SK-N-SH (cell line): Measurements from ENCODE around the gene CENPP. TPM values are rescaled to one million over a fixed set of nuclear protein-coding genes. Genes with fewer than 3 reads are reported as not detected.

ENCODE experiments used
- CTCF ChIA-PET: fragments of 300-600, 350-600 bp; formaldehyde crosslinking; extraction: SDS; loops from one replicate; lab custom pipeline; 2021; lab: Yijun Ruan, JAX
- POLR2A ChIA-PET: fragments of 350-600 bp; sonication (Branson Sonifier 250); formaldehyde crosslinking; extraction: SDS; loops from one replicate; lab custom pipeline; 2020; ENCODE audit warnings: antibody characterized with exemption, inconsistent platforms; lab: Yijun Ruan, JAX
- DNase-seq: peaks from one replicate; pipeline ENCODE4 v3.0.0; 2012
- H2AFZ ChIP-seq: fragments of 200-600 bp; sonication (generic); 2 replicates; pipeline ENCODE4 v1.8.1; 2016; ENCODE audit warnings: antibody characterized with exemption, mild to moderate bottlenecking, low read depth
- H3F3A ChIP-seq: fragments of 200-600 bp; sonication (generic); replicated peaks from 2 replicates; pipeline ENCODE3; 2016; ENCODE audit warnings: antibody characterized with exemption, mild to moderate bottlenecking; ENCODE audit not compliant: insufficient read depth
- H3K27ac ChIP-seq, 2 experiments: fragments of 200-500 bp in 1 of 2; fragments of 200-600 bp in 1 of 2; sonication (Bioruptor generic) in 1 of 2; sonication (generic), shearing (Covaris generic) in 1 of 2; 2 replicates each; pipeline versions ENCODE4 v1.5.1 to v1.6.1; 2014 to 2016; ENCODE audit warnings: low read depth in 2 of 2, inconsistent platforms in 1 of 2, low read length in 1 of 2, mild to moderate bottlenecking in 1 of 2, mixed read lengths in 1 of 2
- H3K27me3 ChIP-seq: fragments of 200-600 bp; sonication (generic), shearing (Covaris generic); 2 replicates; pipeline ENCODE4 v1.6.1; 2016; ENCODE audit warnings: mixed run types; ENCODE audit not compliant: insufficient read depth
- H3K36me3 ChIP-seq, 2 experiments: fragments of 200-500 bp in 1 of 2; fragments of 200-600 bp in 1 of 2; sonication (Bioruptor generic) in 1 of 2; sonication (generic) in 1 of 2; replicated peaks in 1 of 2; 2 replicates each; pipeline versions ENCODE3 to v1.5.1; 2014 to 2016; ENCODE audit warnings: low read length in 1 of 2, mild to moderate bottlenecking in 1 of 2; ENCODE audit not compliant: insufficient read depth in 2 of 2, control insufficient read depth in 1 of 2
- H3K4me1 ChIP-seq, 2 experiments: fragments of 200-500 bp in 1 of 2; fragments of 200-600 bp in 1 of 2; sonication (Bioruptor generic) in 1 of 2; sonication (generic), shearing (Covaris generic) in 1 of 2; 2 replicates each; pipeline versions ENCODE4 v1.5.1 to v1.6.1; 2014 to 2016; ENCODE audit warnings: low read depth in 1 of 2, low read length in 1 of 2, mixed run types in 1 of 2; ENCODE audit not compliant: insufficient read depth in 2 of 2, control insufficient read depth in 1 of 2
- H3K4me2 ChIP-seq: fragments of 200-600 bp; sonication (generic), shearing (Covaris generic); 2 replicates; pipeline ENCODE4 v1.6.1; 2017; ENCODE audit warnings: mixed run types
- H3K4me3 ChIP-seq, 2 experiments: fragments of 200-500 bp in 1 of 2; fragments of 200-600 bp in 1 of 2; sonication (Bioruptor generic) in 1 of 2; sonication (generic), shearing (Covaris generic) in 1 of 2; 2 replicates each; pipeline versions ENCODE4 v1.5.1 to v1.8.1; 2014 to 2016; ENCODE audit warnings: low read depth in 2 of 2, inconsistent platforms in 1 of 2, low read length in 1 of 2, mild to moderate bottlenecking in 1 of 2, mixed read lengths in 1 of 2, moderate library complexity in 1 of 2
- H3K79me2 ChIP-seq: fragments of 200-600 bp; sonication (generic); 2 replicates; pipeline ENCODE4 v1.8.1; 2017; ENCODE audit warnings: mild to moderate bottlenecking; ENCODE audit not compliant: insufficient read depth
- H3K9ac ChIP-seq: fragments of 200-600 bp; sonication (generic); 2 replicates; pipeline ENCODE4 v1.6.1; 2017; ENCODE audit warnings: mixed run types
- H3K9me2 ChIP-seq: fragments of 200-600 bp; sonication (generic); 2 replicates; pipeline ENCODE4 v1.6.1; 2017; ENCODE audit warnings: mixed run types
- H3K9me3 ChIP-seq: fragments of 200-600 bp; sonication (generic); 2 replicates; pipeline ENCODE4 v1.6.1; 2017; ENCODE audit warnings: mixed run types, mild to moderate bottlenecking, moderate library complexity
- H4K20me1 ChIP-seq: fragments of 200-600 bp; sonication (generic); 2 replicates; pipeline ENCODE4 v1.6.1; 2017; ENCODE audit warnings: mild to moderate bottlenecking, mixed run types; ENCODE audit not compliant: insufficient read depth
- ELF1 ChIP-seq: IDR thresholded peaks from 2 replicates; pipeline ENCODE4 v1.4.0; 2012
- EZH2phosphoT487 ChIP-seq: fragments of 200-600 bp; sonication (generic); IDR thresholded peaks from 2 replicates; pipeline ENCODE4 v1.6.1; 2017; ENCODE audit warnings: low read depth, mixed run types, mild to moderate bottlenecking, antibody characterized with exemption, moderate library complexity, borderline replicate concordance
- IRF3 ChIP-seq: fragments of 150-350 bp; IDR thresholded peaks from 2 replicates; pipeline ENCODE4 v1.6.1; 2016; ENCODE audit warnings: mild to moderate bottlenecking, low read depth, low read length
- JUND ChIP-seq: IDR thresholded peaks from 2 replicates; pipeline ENCODE4 v1.4.0; 2012
- MAX ChIP-seq: IDR thresholded peaks from 2 replicates; pipeline ENCODE4 v1.4.0; 2012; ENCODE audit warnings: low read depth
- MEF2A ChIP-seq: IDR thresholded peaks from 2 replicates; pipeline ENCODE4 v1.4.0; 2012; ENCODE audit warnings: low read depth, borderline replicate concordance
- MXI1 ChIP-seq: IDR thresholded peaks from 2 replicates; pipeline ENCODE4 v1.6.1; 2012; ENCODE audit warnings: mild to moderate bottlenecking, low read depth, low read length, improper control_type of control experiment
- NFIC ChIP-seq: IDR thresholded peaks from 2 replicates; pipeline ENCODE4 v1.4.0; 2012; ENCODE audit warnings: borderline replicate concordance
- RCOR1 ChIP-seq: fragments of 150-350 bp; IDR thresholded peaks from 2 replicates; pipeline ENCODE4 v1.6.1; 2017; ENCODE audit warnings: antibody characterized with exemption, low read length
- REST ChIP-seq: IDR thresholded peaks from 2 replicates; pipeline ENCODE4 v1.6.1; 2012; ENCODE audit warnings: mild to moderate bottlenecking, low read depth, low read length, moderate library complexity
- RFX5 ChIP-seq: IDR thresholded peaks from 2 replicates; pipeline ENCODE4 v1.6.1; 2012; ENCODE audit warnings: mild to moderate bottlenecking, improper control_type of control experiment, low read length
- RXRA ChIP-seq: IDR thresholded peaks from 2 replicates; pipeline ENCODE4 v1.4.0; 2012; ENCODE audit warnings: low read depth, mild to moderate bottlenecking, borderline replicate concordance
- SMC3 ChIP-seq: IDR thresholded peaks from 2 replicates; pipeline ENCODE4 v1.6.1; 2012; ENCODE audit warnings: low read depth, low read length, improper control_type of control experiment
- TCF12 ChIP-seq: IDR thresholded peaks from 2 replicates; pipeline ENCODE4 v1.4.0; 2012
- YY1 ChIP-seq: IDR thresholded peaks from 2 replicates; pipeline ENCODE4 v1.4.0; 2012; ENCODE audit warnings: low read depth, mild to moderate bottlenecking
- ZBTB33 ChIP-seq: IDR thresholded peaks from 2 replicates; pipeline ENCODE4 v1.4.0; 2012; ENCODE audit warnings: low read depth, borderline replicate concordance
- WGBS: methylation state at CpG from one replicate; pipeline ENCODE4 v1.1.6; 2017; ENCODE audit warnings: low lambda C conversion rate; 5-methylcytosine and 5-hydroxymethylcytosine counted together
- polyA plus RNA-seq, 3 experiments: library from polyadenylated mRNA; depleted of rRNA; stranded (reverse); fragments of >200 nt; gene quantifications; 2 replicates each; pipeline ENCODE4 v1.2.3, GENCODE V29; 2012

CENPP gene
- polyA plus RNA-seq, 1 of the 3 experiments (the other 2 are of a cell fraction), result 1.3 TPM

- WGBS, result 100% methylated on average over 2 of the region's 2 CpGs
- TF ChIP-seq NFIC, result no peak
- no peak overlapping the region for H2AFZ ChIP-seq
- H3K36me3 ChIP-seq, result no peaks in the 10 kb centered on the region
- H3K9me2 ChIP-seq, result no peaks in the 10 kb centered on the region
- no peaks in the 10 kb centered on the region for H3K9me3 ChIP-seq
- H3K79me2 ChIP-seq, result no peaks in the 10 kb centered on the region
- no peak for DNase-seq
- no peak overlapping the region for H3K4me3 ChIP-seq
- H3K27ac ChIP-seq, result no peak overlapping the region
- POLR2A ChIA-PET, result no interaction called here
- peaks cover 0 to 3% of the 10 kb centered on the region in 2 experiments; a peak in 2 of 4 replicates for H3K4me1 ChIP-seq
- H3K9ac ChIP-seq, result no peak overlapping the region
- no peak overlapping the region for H3K4me2 ChIP-seq
- no peaks in the 10 kb centered on the region for H3F3A ChIP-seq
- CTCF ChIA-PET, result no interaction called here
- H3K27me3 ChIP-seq, result no peaks in the 10 kb centered on the region
- H4K20me1 ChIP-seq, result no peaks in the 10 kb centered on the region
These were observed 201.6 kb downstream of the CENPP start for GRCh38 chr9:92527291-92527828.

- H3K27ac ChIP-seq, result peak overlapping the region in 1 of 2 experiments; percentile 17; a peak in 2 of 4 replicates
- CTCF ChIA-PET, result no interaction called here
- H3K27me3 ChIP-seq, result no peaks in the 10 kb centered on the region
- H3K9ac ChIP-seq, result no peak overlapping the region
- no peak for TF ChIP-seq SMC3
- TF ChIP-seq MAX, result no peak
- TF ChIP-seq ELF1, result no peak
- TF ChIP-seq IRF3, result no peak
- no peak for TF ChIP-seq MEF2A
- no peak for TF ChIP-seq EZH2phosphoT487
- no peak for DNase-seq
- H3K9me2 ChIP-seq, result no peaks in the 10 kb centered on the region
- 94% methylated on average over 4 of the region's 4 CpGs for WGBS
- POLR2A ChIA-PET, result no interaction called here
- H3K79me2 ChIP-seq, result no peaks in the 10 kb centered on the region
- H2AFZ ChIP-seq, result no peak overlapping the region
- H3K9me3 ChIP-seq, result no peaks in the 10 kb centered on the region
- no peaks in the 10 kb centered on the region for H3K36me3 ChIP-seq
- H3F3A ChIP-seq, result no peaks in the 10 kb centered on the region
- peaks cover 0 to 3% of the 10 kb centered on the region in 2 experiments; a peak in 2 of 4 replicates for H3K4me1 ChIP-seq
- no peak overlapping the region for H3K4me3 ChIP-seq
- no peak overlapping the region for H3K4me2 ChIP-seq
- H4K20me1 ChIP-seq, result no peaks in the 10 kb centered on the region
These were observed 202.2 kb downstream of the CENPP start for GRCh38 chr9:92527832-92528521.

GRCh38 chr9:92528522-92528849 is 202.7 kb downstream of the CENPP start:
- no peaks in the 10 kb centered on the region for H3K79me2 ChIP-seq
- H3K9me3 ChIP-seq, result no peaks in the 10 kb centered on the region
- peaks cover 0 to 3% of the 10 kb centered on the region in 2 experiments; a peak in 2 of 4 replicates for H3K4me1 ChIP-seq
- no peak overlapping the region for H3K9ac ChIP-seq
- H3K4me2 ChIP-seq, result no peak overlapping the region
- H3K27ac ChIP-seq, result peak overlapping the region in 1 of 2 experiments; percentile 17; a peak in 2 of 4 replicates
- no peak overlapping the region for H3K4me3 ChIP-seq
- H2AFZ ChIP-seq, result no peak overlapping the region
- H3K9me2 ChIP-seq, result no peaks in the 10 kb centered on the region
- H3K27me3 ChIP-seq, result no peaks in the 10 kb centered on the region
- no peaks in the 10 kb centered on the region for H3K36me3 ChIP-seq
- H4K20me1 ChIP-seq, result no peaks in the 10 kb centered on the region
- peak; percentile 25 for DNase-seq
- H3F3A ChIP-seq, result no peaks in the 10 kb centered on the region
- ChIA-PET CTCF (no interaction called here), POLR2A (no interaction called here)
- WGBS, result 64% methylated on average over 1 of the region's 1 CpG
- TF ChIP-seq TCF12 (no peak), JUND (no peak), SMC3 (no peak), MXI1 (no peak), YY1 (no peak), REST (no peak), RXRA (no peak), RCOR1 (no peak), RFX5 (no peak), ZBTB33 (no peak)
